ENCODE measurements around the gene TM4SF5. TPM values are rescaled to one million over a fixed set of nuclear protein-coding genes. Genes with fewer than 3 reads are reported as not detected.

Gene TM4SF5
- total RNA-seq, 2 experiments from 2014 or later, result not detected

- ATAC-seq, result no peak
- H3K9me3 Mint-ChIP-seq (ENCODE audit: low read depth), result no peaks in the 10 kb centered on the region
- H3K4me1 Mint-ChIP-seq, result no peaks in the 10 kb centered on the region
- no peak overlapping the region for H3K27ac Mint-ChIP-seq
- no peak overlapping the region for H3K4me3 Mint-ChIP-seq
- H3K36me3 Mint-ChIP-seq, result no peaks in the 10 kb centered on the region
- no peak for DNase-seq
- CTCF ChIA-PET, result no interaction called here
- peaks cover 35% of the 10 kb centered on the region for H3K27me3 Mint-ChIP-seq
Observed at GRCh38 chr17:4759776-4760236, 11.9 kb upstream of the TM4SF5 start.

- ATAC-seq (no peak), DNase-seq (no peak)
- Mint-ChIP-seq H3K9me3 (ENCODE audit: low read depth) (no peaks in the 10 kb centered on the region), H3K36me3 (no peaks in the 10 kb centered on the region), H3K27ac (no peak overlapping the region), H3K27me3 (peaks cover 19% of the 10 kb centered on the region), H3K4me3 (no peak overlapping the region), H3K4me1 (no peaks in the 10 kb centered on the region)
- CTCF ChIA-PET, result no interaction called here
Observed at GRCh38 chr17:4764595-4764994, 7.1 kb upstream of the TM4SF5 start.

GRCh38 chr17:4766201-4766600 lies 5.5 kb upstream of the TM4SF5 start:
- CTCF ChIA-PET, result no interaction called here
- Mint-ChIP-seq H3K27ac (no peak overlapping the region), H3K4me1 (peaks cover 7% of the 10 kb centered on the region), H3K27me3 (peaks cover 16% of the 10 kb centered on the region), H3K4me3 (no peak overlapping the region), H3K9me3 (ENCODE audit: low read depth) (no peaks in the 10 kb centered on the region), H3K36me3 (no peaks in the 10 kb centered on the region)
- ATAC-seq (no peak), DNase-seq (no peak)

GRCh38 chr17:4766723-4767122 lies 5.0 kb upstream of the TM4SF5 start:
- Mint-ChIP-seq H3K4me1 (peaks cover 12% of the 10 kb centered on the region), H3K27ac (no peak overlapping the region), H3K9me3 (ENCODE audit: low read depth) (no peaks in the 10 kb centered on the region), H3K36me3 (no peaks in the 10 kb centered on the region), H3K4me3 (no peak overlapping the region), H3K27me3 (peaks cover 16% of the 10 kb centered on the region)
- DNase-seq, result no peak
- ATAC-seq, result no peak
- CTCF ChIA-PET, result no interaction called here

GRCh38 chr17:4768298-4768697 lies 3.4 kb upstream of the TM4SF5 start:
- Mint-ChIP-seq H3K4me3 (no peak overlapping the region), H3K27ac (no peak overlapping the region), H3K4me1 (peaks cover 16% of the 10 kb centered on the region), H3K27me3 (peaks cover 25% of the 10 kb centered on the region), H3K36me3 (no peaks in the 10 kb centered on the region), H3K9me3 (ENCODE audit: low read depth) (no peaks in the 10 kb centered on the region)
- ATAC-seq (no peak), DNase-seq (no peak)
- CTCF ChIA-PET, result no interaction called here

- Mint-ChIP-seq H3K27me3 (peaks cover 25% of the 10 kb centered on the region), H3K27ac (no peak overlapping the region), H3K4me1 (peaks cover 16% of the 10 kb centered on the region), H3K9me3 (ENCODE audit: low read depth) (no peaks in the 10 kb centered on the region), H3K36me3 (no peaks in the 10 kb centered on the region), H3K4me3 (no peak overlapping the region)
- CTCF ChIA-PET, result interaction anchor here (1.3 kb wide), 1 partner anchor 20 kb away, joined by 6 read pairs; no protein-coding TSS in a partner anchor
- ATAC-seq (no peak), DNase-seq (no peak)
Observed at GRCh38 chr17:4769628-4770027, 2.1 kb upstream of the TM4SF5 start.

- DNase-seq, result no peak
- CTCF ChIA-PET, result interaction anchor here (1.0 to 4.5 kb wide), 4 partner anchors 11 to 109 kb away, joined by 3 to 33 read pairs (median 6); partner anchors contain the start of gene GLTPD2
Observed at GRCh38 chr17:4772235-4772613, 538 bp downstream of the TM4SF5 start.

GRCh38 chr17:4777969-4778760 lies 6.5 kb downstream of the TM4SF5 start:
- DNase-seq (no peak), ATAC-seq (no peak)
- no peak overlapping the region for H3K4me3 Mint-ChIP-seq
- peaks cover 42% of the 10 kb centered on the region for H3K27me3 Mint-ChIP-seq
- H3K4me1 Mint-ChIP-seq, result no peaks in the 10 kb centered on the region
- no peak overlapping the region for H3K27ac Mint-ChIP-seq
- H3K9me3 Mint-ChIP-seq (ENCODE audit: low read depth), result no peaks in the 10 kb centered on the region
- no peaks in the 10 kb centered on the region for H3K36me3 Mint-ChIP-seq
- CTCF ChIA-PET, result interaction anchor here (1.1 kb wide), 1 partner anchor 12 kb away, joined by 6 read pairs; no protein-coding TSS in a partner anchor

More at GRCh38 chr17:4772235-4772613, 538 bp downstream of the TM4SF5 start:
- H3K4me1 Mint-ChIP-seq, result peaks cover 16% of the 10 kb centered on the region
- peaks cover 20% of the 10 kb centered on the region for H3K27me3 Mint-ChIP-seq
- no peaks in the 10 kb centered on the region for H3K36me3 Mint-ChIP-seq
- H3K27ac Mint-ChIP-seq, result no peak overlapping the region
- no peak overlapping the region for H3K4me3 Mint-ChIP-seq
- ATAC-seq, result no peak
- H3K9me3 Mint-ChIP-seq (ENCODE audit: low read depth), result no peaks in the 10 kb centered on the region

- H3K36me3 Mint-ChIP-seq, result no peaks in the 10 kb centered on the region
- peaks cover 56% of the 10 kb centered on the region for H3K27me3 Mint-ChIP-seq
- H3K4me3 Mint-ChIP-seq, result no peak overlapping the region
- no peak overlapping the region for H3K27ac Mint-ChIP-seq
- H3K9me3 Mint-ChIP-seq (ENCODE audit: low read depth), result no peaks in the 10 kb centered on the region
- no peak for DNase-seq
- peaks cover 5% of the 10 kb centered on the region for H3K4me1 Mint-ChIP-seq
- no peak for ATAC-seq
- CTCF ChIA-PET, result interaction anchor here (0.7 to 2.6 kb wide), 5 partner anchors 8 to 39 kb away, joined by 3 to 18 read pairs (median 3); partner anchors contain the start of gene GLTPD2
Observed at GRCh38 chr17:4780325-4780955, 8.8 kb downstream of the TM4SF5 start.

GRCh38 chr17:4782652-4783051 lies 11.0 kb downstream of the TM4SF5 start:
- CTCF ChIA-PET, result interaction anchor here (1.1 to 3.2 kb wide), 3 partner anchors 11 to 215 kb away, joined by 3 to 9 read pairs (median 9); partner anchors contain the start of genes ARRB2 and TM4SF5
- ATAC-seq (no peak), DNase-seq (no peak)
- Mint-ChIP-seq H3K9me3 (ENCODE audit: low read depth) (no peaks in the 10 kb centered on the region), H3K36me3 (no peaks in the 10 kb centered on the region), H3K4me1 (peaks cover 20% of the 10 kb centered on the region), H3K27ac (no peak overlapping the region), H3K27me3 (peaks cover 76% of the 10 kb centered on the region), H3K4me3 (no peak overlapping the region)

GRCh38 chr17:4785311-4786105 lies 13.8 kb downstream of the TM4SF5 start:
- no peak for DNase-seq
- Mint-ChIP-seq H3K4me3 (no peak overlapping the region), H3K27me3 (peaks cover 67% of the 10 kb centered on the region), H3K4me1 (peaks cover 26% of the 10 kb centered on the region), H3K36me3 (peaks cover 2% of the 10 kb centered on the region), H3K27ac (no peak overlapping the region), H3K9me3 (ENCODE audit: low read depth) (no peaks in the 10 kb centered on the region)
- CTCF ChIA-PET, result interaction anchor here (1.0 to 2.4 kb wide), 5 partner anchors 41 to 117 kb away, joined by 3 to 6 read pairs (median 5); partner anchors contain the start of genes C17orf107, CHRNE and MED11
- no peak for ATAC-seq

GRCh38 chr17:4786106-4786511 lies 14.4 kb downstream of the TM4SF5 start, which contains the start of gene VMO1:
Gene VMO1 (minus strand): TSS chr17:4786364. CDS start chr17:4786352, 12 bp downstream.
- CTCF ChIA-PET, result interaction anchor here (1.2 to 1.8 kb wide), 5 partner anchors 42 to 114 kb away, joined by 3 to 5 read pairs (median 3); partner anchors contain the start of gene C17orf107
- Mint-ChIP-seq H3K4me3 (no peak within 1 kb of the TSS), H3K27ac (no peak within 1 kb of the TSS), H3K9me3 (ENCODE audit: low read depth) (no peaks in the 10 kb centered on the region), H3K36me3 (peaks cover 2% of the 10 kb centered on the region), H3K27me3 (peaks cover 64% of the 10 kb centered on the region), H3K4me1 (peaks cover 30% of the 10 kb centered on the region)
- no peak for DNase-seq
- no peak for ATAC-seq

GRCh38 chr17:4786516-4786915 lies 14.8 kb downstream of the TM4SF5 start:
- Mint-ChIP-seq H3K4me3 (no peak overlapping the region), H3K4me1 (peaks cover 32% of the 10 kb centered on the region), H3K27ac (no peak overlapping the region), H3K36me3 (peaks cover 2% of the 10 kb centered on the region), H3K9me3 (ENCODE audit: low read depth) (no peaks in the 10 kb centered on the region), H3K27me3 (peaks cover 64% of the 10 kb centered on the region)
- no peak for DNase-seq
- CTCF ChIA-PET, result interaction anchor here (1.2 to 1.8 kb wide), 4 partner anchors 42 to 98 kb away, joined by 3 to 5 read pairs (median 4); no protein-coding TSS in a partner anchor
- no peak for ATAC-seq

Measured in activated CD8-positive, alpha-beta memory T cell treated with anti-CD3 and anti-CD28 coated beads, Interleukin-2, amount 10 ng/mL, durations not matched to agents 7 days and 5 days (primary cell).